Dedifferentiated amniotic fluid mesenchymal stem cell (primary cell): ENCODE results near the gene ALDH9A1.

ENCODE experiments used
- DNase-seq: peaks from one replicate; pipeline ENCODE4 v3.0.0-alpha.2; 2016; ENCODE audit errors: extremely low spot score

Gene ALDH9A1

GRCh38 chr1:165623624-165624023, 74.7 kb downstream of the ALDH9A1 start:
- DNase-seq: no peak

- no peak for DNase-seq
Measured at GRCh38 chr1:165619647-165620151, 78.7 kb downstream of the ALDH9A1 start.

- DNase-seq: no peak
Measured at GRCh38 chr1:165616987-165617546, 81.3 kb downstream of the ALDH9A1 start.

GRCh38 chr1:165616054-165616612, 82.2 kb downstream of the ALDH9A1 start:
- no peak for DNase-seq
